HG03469 (cell line): ENCODE data around the gene PNKD.
A peak's percentile ranks its signal among the peaks of the same experiment; 100 is the strongest.

Experiments used
- ATAC-seq: cut with Tn5 transposase; IDR thresholded peaks from one replicate; pipeline ENCODE4 v1.9.1; 2021; ENCODE audit warnings: mild to moderate bottlenecking, moderate library complexity, moderate number of reproducible peaks; ENCODE audit not compliant: unreplicated experiment

Gene PNKD

GRCh38 chr2:218256612-218257350, 13.5 kb upstream of the PNKD start:
- no peak for ATAC-seq

- ATAC-seq = peak; percentile 57
Observed at GRCh38 chr2:218257390-218257981, 12.8 kb upstream of the PNKD start.

GRCh38 chr2:218259099-218259961, 11.0 kb upstream of the PNKD start:
- ATAC-seq = no peak

- ATAC-seq = no peak
Observed at GRCh38 chr2:218260166-218260565, 10.2 kb upstream of the PNKD start.

GRCh38 chr2:218260742-218261422, 9.4 kb upstream of the PNKD start, which contains the start of gene GPBAR1:
Gene GPBAR1 (plus strand): TSS chr2:218261015. CDS start chr2:218262725, 1,710 bp downstream.
- no peak for ATAC-seq

GRCh38 chr2:218261423-218262236, 8.7 kb upstream of the PNKD start:
- no peak for ATAC-seq

- no peak for ATAC-seq
Observed at GRCh38 chr2:218262237-218262600, 8.1 kb upstream of the PNKD start.

- ATAC-seq = no peak
Observed at GRCh38 chr2:218262631-218263586, 7.4 kb upstream of the PNKD start.

GRCh38 chr2:218263817-218264641, 6.3 kb upstream of the PNKD start:
- no peak for ATAC-seq

- ATAC-seq = no peak
Observed at GRCh38 chr2:218264773-218265561, 5.4 kb upstream of the PNKD start.

GRCh38 chr2:218265626-218266025, 4.7 kb upstream of the PNKD start:
- ATAC-seq = no peak

GRCh38 chr2:218266316-218266979, 3.9 kb upstream of the PNKD start:
- ATAC-seq = no peak

- no peak for ATAC-seq
Observed at GRCh38 chr2:218267259-218267658, 3.1 kb upstream of the PNKD start.

- no peak for ATAC-seq
Observed at GRCh38 chr2:218270721-218271486, 585 bp downstream of the PNKD start.

GRCh38 chr2:218271487-218271797, 1.1 kb downstream of the PNKD start:
- ATAC-seq = no peak

- no peak for ATAC-seq
Observed at GRCh38 chr2:218271865-218272530, 1.7 kb downstream of the PNKD start.
